CD4-positive, alpha-beta T cell (primary cell): ENCODE measurements around the gene KLC1. TPM values are rescaled to one million over a fixed set of nuclear protein-coding genes. Genes with fewer than 3 reads are reported as not detected.
A peak's percentile ranks its signal among the peaks of the same experiment; 100 is the strongest.

Experiments
- ATAC-seq: fragments of 200-7000 bp; cut with Tn5 transposase; one replicate; pipeline ENCODE4 v1.10.0; 2022; ENCODE audit warnings: mild to moderate bottlenecking; ENCODE audit not compliant: poor library complexity
- CTCF ChIA-PET: fragments of 350-600 bp; sonication (Branson Sonifier 250); formaldehyde crosslinking; loops from one replicate; lab custom pipeline; 2021; ENCODE audit warnings: antibody characterized with exemption, inconsistent platforms; lab: Charles Lee
- POLR2A ChIA-PET: fragments of 350-600 bp; sonication (Branson Sonifier 250); formaldehyde crosslinking; loops from one replicate; lab custom pipeline; 2021; ENCODE audit warnings: antibody characterized with exemption, inconsistent platforms; lab: Charles Lee
- DNase-seq, 14 experiments: peaks; one replicate each; pipeline ENCODE4 v3.0.0-alpha.2; 2013 to 2020; ENCODE audit warnings: mixed read lengths in 2 of 14
- H3K27ac ChIP-seq, 2 donors: one replicate each; pipeline versions ENCODE4 v1.5.1 to v1.7.0; 2013; ENCODE audit warnings: low read length in 2 of 2, low read depth in 1 of 2, mild to moderate bottlenecking in 1 of 2
- H3K27me3 ChIP-seq, 2 experiments: 1 replicate in 1 of 2; 2 replicates in 1 of 2; pipeline versions ENCODE4 v1.6.1 to v1.7.0; 2013; ENCODE audit warnings: low read length in 2 of 2, control low read depth in 1 of 2, mild to moderate bottlenecking in 1 of 2, moderate library complexity in 1 of 2; ENCODE audit not compliant: insufficient read depth in 2 of 2, control insufficient read depth in 1 of 2
- H3K36me3 ChIP-seq: one replicate; pipeline ENCODE4 v1.6.1; 2013; ENCODE audit warnings: low read length, control low read depth; ENCODE audit not compliant: insufficient read depth
- H3K4me1 ChIP-seq: one replicate; pipeline ENCODE4 v1.6.1; 2013; ENCODE audit warnings: low read length, control low read depth; ENCODE audit not compliant: insufficient read depth
- H3K4me3 ChIP-seq: one replicate; pipeline ENCODE4 v1.5.1; 2013; ENCODE audit warnings: mild to moderate bottlenecking, low read length, moderate library complexity
- H3K9me3 ChIP-seq, 2 experiments: 1 replicate in 1 of 2; 2 replicates in 1 of 2; pipeline versions ENCODE4 v1.6.1 to v1.7.0; 2013; ENCODE audit warnings: low read length in 2 of 2, mild to moderate bottlenecking in 2 of 2, control low read depth in 1 of 2, moderate library complexity in 1 of 2; ENCODE audit not compliant: control insufficient read depth in 1 of 2, insufficient read depth in 1 of 2
- H3K27ac Mint-ChIP-seq: one replicate; pipeline ENCODE4 v1.8.0; 2020; ENCODE audit warnings: mixed read lengths
- H3K27me3 Mint-ChIP-seq: one replicate; pipeline ENCODE4 v1.8.0; 2021; ENCODE audit warnings: mixed read lengths
- H3K36me3 Mint-ChIP-seq: one replicate; pipeline ENCODE4 v1.8.0; 2021; ENCODE audit warnings: low read depth, mixed read lengths
- H3K4me1 Mint-ChIP-seq: one replicate; pipeline ENCODE4 v1.8.0; 2021; ENCODE audit warnings: low read depth, mixed read lengths
- H3K4me3 Mint-ChIP-seq: one replicate; pipeline ENCODE4 v1.8.0; 2020; ENCODE audit warnings: mild to moderate bottlenecking, mixed read lengths
- H3K9me3 Mint-ChIP-seq: one replicate; pipeline ENCODE4 v1.8.0; 2020; ENCODE audit warnings: mixed read lengths
- CTCF ChIP-seq: fragments of 200-600 bp; IDR thresholded peaks from one replicate; pipeline ENCODE4 v1.8.0; 2022; ENCODE audit warnings: antibody characterized with exemption, mild to moderate bottlenecking
- intact Hi-C, 2 experiments: fragments of 100-400 bp; cut with DNase I in 1 of 2; cut with micrococcal nuclease in 1 of 2; formaldehyde crosslinking; loops; one replicate each; pipeline versions ENCODE4 v1.15.1 to v1.9.0; 2023 to 2025; cut with DNase I, micrococcal nuclease
- total RNA-seq, 174 experiments: library from RNA in 2 of 174; stranded (reverse) in 2 of 174; gene quantifications; one replicate each; pipeline ENCODE4 v1.2.3 and lab custom pipeline; 2021 to 2026

Gene KLC1
- total RNA-seq, 2 experiments from 2014 or later, result 111 to 119 TPM

- intact Hi-C loops, result loop anchor here in 1 of 2 experiments (2.0 to 10.0 kb wide), 4 partner anchors 131 to 1039 kb away; partner anchors contain the start of genes BAG5, COA8, PPP1R13B and SIVA1
- no peak overlapping the region for H3K27ac ChIP-seq
- peaks cover 5% of the 10 kb centered on the region for H3K36me3 Mint-ChIP-seq
Observed at GRCh38 chr14:103716091-103716801, 87.2 kb downstream of the KLC1 start.

GRCh38 chr14:103716899-103717411 is 87.9 kb downstream of the KLC1 start:
- Histone ChIP-seq H3K27me3 (no peaks in the 10 kb centered on the region), H3K4me3 (peak overlapping the region; percentile 41), H3K27ac (no peak overlapping the region), H3K4me1 (peaks cover 35% of the 10 kb centered on the region), H3K9me3 (no peaks in the 10 kb centered on the region), H3K36me3 (no peaks in the 10 kb centered on the region)
- no peaks in the 10 kb centered on the region for H3K27me3 Mint-ChIP-seq
- peaks cover 46% of the 10 kb centered on the region for H3K4me1 Mint-ChIP-seq
- peak overlapping the region; percentile 53 for H3K27ac Mint-ChIP-seq
- intact Hi-C loops, result loop anchor here in 1 of 2 experiments (2.0 to 10.0 kb wide), 4 partner anchors 130 to 1038 kb away; partner anchors contain the start of genes BAG5, COA8, PPP1R13B and SIVA1
- DNase-seq, result no peak
- H3K9me3 Mint-ChIP-seq, result no peaks in the 10 kb centered on the region
- ChIA-PET CTCF (no interaction called here), POLR2A (no interaction called here)
- H3K4me3 Mint-ChIP-seq, result peak overlapping the region; percentile 87
- no peak for ATAC-seq
- peaks cover 5% of the 10 kb centered on the region for H3K36me3 Mint-ChIP-seq
- no peak for TF ChIP-seq CTCF

More at GRCh38 chr14:103716091-103716801, 87.2 kb downstream of the KLC1 start:
- Histone ChIP-seq H3K27me3 (no peaks in the 10 kb centered on the region), H3K9me3 (no peaks in the 10 kb centered on the region), H3K36me3 (no peaks in the 10 kb centered on the region), H3K4me3 (peak overlapping the region; percentile 50), H3K4me1 (peaks cover 39% of the 10 kb centered on the region)
- peak overlapping the region; percentile 87 for H3K4me3 Mint-ChIP-seq
- no peaks in the 10 kb centered on the region for H3K27me3 Mint-ChIP-seq
- no peaks in the 10 kb centered on the region for H3K9me3 Mint-ChIP-seq
- peaks cover 46% of the 10 kb centered on the region for H3K4me1 Mint-ChIP-seq
- ChIA-PET CTCF (no interaction called here), POLR2A (interaction anchor here (0.6 to 1.6 kb wide), 12 partner anchors 10 to 331 kb away, joined by 3 to 6 read pairs (median 3); partner anchors contain the start of genes BAG5 and MARK3)
- no peak for ATAC-seq
- H3K27ac Mint-ChIP-seq, result peak overlapping the region; percentile 53
- peak in 7 of 14 experiments; percentile 7 to 50 (median 13) for DNase-seq
- TF ChIP-seq CTCF, result no peak

GRCh38 chr14:103718572-103718971 is 89.6 kb downstream of the KLC1 start:
- Mint-ChIP-seq H3K4me1 (peaks cover 40% of the 10 kb centered on the region), H3K36me3 (peaks cover 5% of the 10 kb centered on the region), H3K27me3 (no peaks in the 10 kb centered on the region), H3K9me3 (no peaks in the 10 kb centered on the region), H3K4me3 (peak overlapping the region; percentile 87), H3K27ac (no peak overlapping the region)
- ChIA-PET POLR2A (no interaction called here), CTCF (no interaction called here)
- Histone ChIP-seq H3K4me3 (no peak overlapping the region), H3K27ac (no peak overlapping the region), H3K4me1 (peaks cover 30% of the 10 kb centered on the region), H3K9me3 (no peaks in the 10 kb centered on the region), H3K27me3 (no peaks in the 10 kb centered on the region), H3K36me3 (no peaks in the 10 kb centered on the region)
- no peak for TF ChIP-seq CTCF
- no peak for ATAC-seq
- no peak for DNase-seq
- intact Hi-C loops, result loop anchor here in 1 of 2 experiments (5.0 to 10.0 kb wide), 3 partner anchors 156 to 1036 kb away; partner anchors contain the start of genes BAG5, COA8 and SIVA1
